GM23338 (cell line): ENCODE results near the gene ARHGEF37. TPM values are rescaled to one million over a fixed set of nuclear protein-coding genes. Genes with fewer than 3 reads are reported as not detected.

Source experiments
- ATAC-seq: fragments of 200-7000 bp; cut with Tn5 transposase; 3 replicates; pipeline ENCODE4 v1.9.1; 2020
- DNase-seq: peaks from one replicate; pipeline ENCODE4 v3.0.0-alpha.2; 2015; ENCODE audit warnings: low spot score
- H2AFZ ChIP-seq: fragments of 200-600 bp; sonication (generic); 2 replicates; pipeline ENCODE4 v1.8.0; 2016; ENCODE audit warnings: antibody characterized with exemption, mild to moderate bottlenecking, moderate library complexity
- H3F3A ChIP-seq: fragments of 200-600 bp; sonication (generic); replicated peaks from 2 replicates; pipeline ENCODE4 v1.8.0; 2017; ENCODE audit warnings: antibody characterized with exemption, mixed run types, low read depth
- H3K27ac ChIP-seq: fragments of 200-600 bp; sonication (generic); 2 replicates; pipeline ENCODE4 v1.6.1; 2016; ENCODE audit warnings: low read depth
- H3K27me3 ChIP-seq: fragments of 200-600 bp; sonication (generic); 2 replicates; pipeline ENCODE4 v1.8.0; 2016; ENCODE audit warnings: mild to moderate bottlenecking, mixed run types, moderate library complexity; ENCODE audit not compliant: insufficient read depth
- H3K36me3 ChIP-seq: fragments of 200-600 bp; sonication (generic); 2 replicates; pipeline ENCODE4 v1.8.0; 2016; ENCODE audit warnings: mild to moderate bottlenecking; ENCODE audit not compliant: insufficient read depth
- H3K4me1 ChIP-seq: fragments of 200-600 bp; sonication (generic); 2 replicates; pipeline ENCODE4 v1.8.0; 2016; ENCODE audit warnings: mild to moderate bottlenecking, moderate library complexity; ENCODE audit not compliant: insufficient read depth
- H3K4me2 ChIP-seq: fragments of 200-600 bp; sonication (generic); 2 replicates; pipeline ENCODE4 v1.7.1; 2017; ENCODE audit warnings: mixed run types
- H3K4me3 ChIP-seq: fragments of 200-600 bp; sonication (generic); 2 replicates; pipeline ENCODE4 v1.6.1; 2016; ENCODE audit warnings: mixed run types
- H3K79me2 ChIP-seq: fragments of 200-600 bp; sonication (generic); replicated peaks from 2 replicates; pipeline ENCODE4 v1.8.0; 2017; ENCODE audit warnings: mild to moderate bottlenecking; ENCODE audit not compliant: insufficient read depth
- H3K9me2 ChIP-seq: fragments of 200-600 bp; sonication (generic); 2 replicates; pipeline ENCODE4 v1.8.0; 2017; ENCODE audit not compliant: insufficient read depth
- H4K20me1 ChIP-seq: fragments of 200-600 bp; sonication (generic); replicated peaks from 2 replicates; pipeline ENCODE4 v1.8.0; 2017; ENCODE audit warnings: mild to moderate bottlenecking; ENCODE audit not compliant: insufficient read depth
- H3K27ac Mint-ChIP-seq: 2 replicates; pipeline ENCODE4 v1.8.0; 2020; ENCODE audit warnings: inconsistent platforms, mild to moderate bottlenecking, moderate library complexity, mixed read lengths
- H3K27me3 Mint-ChIP-seq: 3 replicates; pipeline ENCODE4 v1.8.0; 2022; ENCODE audit warnings: low read depth, mild to moderate bottlenecking, moderate library complexity, mixed read lengths, inconsistent platforms; ENCODE audit not compliant: insufficient read depth, poor library complexity
- H3K36me3 Mint-ChIP-seq: 3 replicates; pipeline ENCODE4 v1.8.0; 2021; ENCODE audit warnings: low read depth, mild to moderate bottlenecking, inconsistent platforms, moderate library complexity, mixed read lengths
- H3K4me1 Mint-ChIP-seq: 3 replicates; pipeline ENCODE4 v1.8.0; 2020; ENCODE audit warnings: mild to moderate bottlenecking, inconsistent platforms, mixed read lengths
- H3K4me3 Mint-ChIP-seq: 3 replicates; pipeline ENCODE4 v1.8.0; 2021; ENCODE audit warnings: moderate library complexity, mild to moderate bottlenecking, inconsistent platforms, mixed read lengths
- H3K9me3 Mint-ChIP-seq: 3 replicates; pipeline ENCODE4 v1.8.0; 2020; ENCODE audit warnings: moderate library complexity, mild to moderate bottlenecking, inconsistent platforms, mixed read lengths
- CREB1 ChIP-seq: fragments of 250-450 bp; sonication (Bioruptor Pico); IDR thresholded peaks from 2 replicates; pipeline ENCODE4 v1.5.0; 2020; ENCODE audit warnings: low read depth, mild to moderate bottlenecking, moderate library complexity
- CTCF ChIP-seq, 2 experiments: fragments of 200-600 bp in 1 of 2; sonication (generic) in 1 of 2; conservative IDR thresholded peaks; 2 replicates each; pipeline versions ENCODE4 v1.5.1 to v1.6.1; 2016 to 2017; ENCODE audit warnings: antibody characterized with exemption in 2 of 2, low read depth in 2 of 2, mild to moderate bottlenecking in 2 of 2, moderate library complexity in 1 of 2
- ETS1 ChIP-seq: IDR thresholded peaks from 2 replicates; pipeline ENCODE4 v1.6.1; 2016; ENCODE audit warnings: antibody characterized with exemption
- EZH2 ChIP-seq: fragments of 200-600 bp; sonication (generic); IDR thresholded peaks from one replicate; pipeline ENCODE4 v1.8.0; 2017; ENCODE audit warnings: antibody characterized with exemption, mild to moderate bottlenecking, low read depth; ENCODE audit not compliant: unreplicated experiment
- EZH2phosphoT487 ChIP-seq: fragments of 200-600 bp; sonication (generic); IDR thresholded peaks from one replicate; pipeline ENCODE4 v1.8.1; 2018; ENCODE audit warnings: antibody characterized with exemption; ENCODE audit not compliant: unreplicated experiment
- JUNB ChIP-seq: IDR thresholded peaks from one replicate; pipeline ENCODE4 v1.6.1; 2016; ENCODE audit warnings: antibody characterized with exemption; ENCODE audit not compliant: unreplicated experiment
- NANOG ChIP-seq: IDR thresholded peaks from 2 replicates; pipeline ENCODE4 v1.6.1; 2016; ENCODE audit warnings: antibody characterized with exemption, borderline replicate concordance
- POLR2AphosphoS5 ChIP-seq: IDR thresholded peaks from 2 replicates; pipeline ENCODE4 v1.6.1; 2016; ENCODE audit warnings: antibody characterized with exemption, low read depth
- REST ChIP-seq: IDR thresholded peaks from one replicate; pipeline ENCODE4 v1.6.1; 2018; ENCODE audit warnings: antibody characterized with exemption; ENCODE audit not compliant: unreplicated experiment
- STAT1 ChIP-seq: IDR thresholded peaks from one replicate; pipeline ENCODE4 v1.6.1; 2016; ENCODE audit warnings: antibody characterized with exemption; ENCODE audit not compliant: unreplicated experiment
- ZNF114 ChIP-seq: fragments of 250-450 bp; sonication (Bioruptor Pico); IDR thresholded peaks from 2 replicates; pipeline ENCODE4 v1.5.0; 2020; ENCODE audit warnings: mild to moderate bottlenecking, moderate library complexity
- ZNF331 ChIP-seq: fragments of 250-450 bp; sonication (Bioruptor Pico); IDR thresholded peaks from 2 replicates; pipeline ENCODE4 v1.5.0; 2020; ENCODE audit warnings: low read depth, mild to moderate bottlenecking, moderate library complexity
- ZNF462 ChIP-seq: fragments of 250-450 bp; sonication (Bioruptor Pico); IDR thresholded peaks from 2 replicates; pipeline ENCODE4 v1.5.0; 2020; ENCODE audit warnings: mild to moderate bottlenecking, moderate library complexity
- polyA plus RNA-seq: library from polyadenylated mRNA; unstranded; fragments of >200 nt; fragmentation: Nextera tagmentation; extraction: Ambion mirVana; gene quantifications from 2 replicates; pipeline ENCODE4 v1.2.1, GENCODE V29; 2016
- total RNA-seq: library from RNA; depleted of rRNA; stranded (reverse); fragments of >200 nt; shearing (Covaris generic); gene quantifications from 2 replicates; pipeline ENCODE4 v1.2.3, GENCODE V29; 2014

Gene ARHGEF37
- total and polyA plus RNA-seq, 2 experiments from 2014 or later: 0.14 to 0.79 TPM

GRCh38 chr5:149640350-149640999, 59.2 kb downstream of the ARHGEF37 start:
- Histone ChIP-seq H3K27me3 (no peaks in the 10 kb centered on the region), H3F3A (no peaks in the 10 kb centered on the region), H3K4me2 (no peak overlapping the region), H3K79me2 (no peaks in the 10 kb centered on the region), H2AFZ (peak overlapping the region; percentile 90; the same call in 1 of the 2 replicates), H3K9me2 (no peaks in the 10 kb centered on the region), H3K4me3 (no peak overlapping the region), H3K4me1 (peaks cover 6% of the 10 kb centered on the region; the same call in 1 of the 2 replicates), H3K27ac (no peak overlapping the region), H3K36me3 (no peaks in the 10 kb centered on the region), H4K20me1 (no peaks in the 10 kb centered on the region)
- H3K27ac Mint-ChIP-seq: no peak overlapping the region
- DNase-seq (no peak), ATAC-seq (no peak)
- H3K9me3 Mint-ChIP-seq: no peaks in the 10 kb centered on the region
- peaks cover 4% of the 10 kb centered on the region for H3K4me1 Mint-ChIP-seq
- TF ChIP-seq CTCF (conservative IDR thresholded peaks at IDR 0.05; ENCODE audit: low read depth in 2 of 2) (no peak), STAT1 (no peak), ETS1 (no peak), JUNB (no peak), REST (no peak), CREB1 (CRISPR knock-in tag) (no peak), EZH2phosphoT487 (no peak), EZH2 (no peak), ZNF114 (CRISPR knock-in tag) (no peak), NANOG (no peak), POLR2AphosphoS5 (no peak), ZNF331 (no peak), ZNF462 (CRISPR knock-in tag) (no peak)
- peaks cover 9% of the 10 kb centered on the region for H3K27me3 Mint-ChIP-seq
- no peak overlapping the region for H3K4me3 Mint-ChIP-seq
- no peaks in the 10 kb centered on the region for H3K36me3 Mint-ChIP-seq
